HG02678 (cell line): ENCODE results near the gene SGCG.
"Not testable (repeated sequence)": the region's sequence is repeated elsewhere in the genome, so short reads cannot be mapped to it uniquely, and the experiment has no call there.

Experiments
- ATAC-seq: cut with Tn5 transposase; IDR thresholded peaks from one replicate; pipeline ENCODE4 v1.9.1; 2021; ENCODE audit warnings: mild to moderate bottlenecking, moderate library complexity; ENCODE audit not compliant: unreplicated experiment

The SGCG gene

GRCh38 chr13:23205807-23206206 is 25.0 kb downstream of the SGCG start:
- no peak for ATAC-seq

DNA sequence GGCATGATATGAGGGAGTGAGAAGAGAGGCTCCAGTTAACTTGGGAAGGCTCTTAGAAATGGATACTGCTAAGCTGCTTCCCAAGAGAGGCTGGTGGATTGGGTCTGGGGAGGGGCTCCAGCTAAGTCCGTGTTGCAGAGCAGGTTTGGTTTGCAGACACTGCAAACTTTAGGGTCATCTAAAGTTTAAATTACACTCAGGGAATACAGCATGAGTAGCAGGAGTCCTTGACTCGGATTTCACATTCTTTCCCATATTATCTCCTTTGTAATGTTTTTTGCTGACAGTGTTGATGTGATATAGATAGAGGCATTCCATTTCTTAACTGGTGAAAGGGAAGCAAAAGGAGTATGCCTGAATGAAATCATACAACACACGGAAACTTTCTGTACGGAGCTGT is 31.9 kb downstream of the SGCG start:
- no peak for ATAC-seq

- no peak for ATAC-seq
Observed at GRCh38 chr13:23231241-23231640, 50.5 kb downstream of the SGCG start.

- ATAC-seq = no peak
Observed at GRCh38 chr13:23235994-23236393, 55.2 kb downstream of the SGCG start.

DNA sequence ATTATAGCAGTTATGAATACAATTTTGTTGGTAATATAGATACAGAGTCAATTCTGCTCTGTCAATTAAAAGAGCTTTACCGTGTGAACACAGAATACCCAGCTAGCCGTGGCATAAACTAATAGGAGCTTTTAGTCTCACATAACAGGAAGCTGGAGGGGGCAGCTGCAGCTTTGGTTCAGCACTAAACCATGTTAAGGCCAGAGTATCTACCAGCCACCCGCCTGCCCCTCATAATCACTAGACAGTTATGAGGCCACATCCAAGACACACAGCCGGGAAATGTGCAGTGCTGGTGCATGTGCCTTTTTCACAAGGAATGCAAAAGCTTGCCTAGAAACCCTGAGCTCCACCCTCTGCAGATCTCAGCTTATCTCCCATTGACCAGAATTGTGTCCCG is 62.3 kb downstream of the SGCG start:
- ATAC-seq = no peak

DNA sequence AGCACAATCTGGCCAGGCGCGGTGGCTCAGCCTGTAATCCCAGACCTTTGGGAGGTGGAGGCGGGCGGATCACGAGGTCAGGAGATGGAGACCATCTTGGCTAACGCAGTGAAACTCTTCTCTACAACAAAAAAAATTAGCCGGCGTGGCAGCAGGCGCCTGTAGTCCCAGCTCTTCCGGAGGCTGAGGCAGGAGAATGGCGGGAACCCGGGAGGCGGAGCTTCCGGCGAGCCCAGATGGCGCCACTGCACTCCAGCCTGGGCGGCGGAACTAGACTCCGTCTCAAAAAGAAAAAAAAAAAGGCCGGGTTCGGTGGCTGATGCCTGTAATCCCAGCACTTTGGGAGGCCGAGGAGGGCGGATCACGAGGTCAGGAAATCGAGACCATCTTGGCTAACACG is 67.6 kb downstream of the SGCG start:
- not testable (repeated sequence) for ATAC-seq

- no peak for ATAC-seq
Observed at GRCh38 chr13:23254506-23254905, 73.7 kb downstream of the SGCG start.

GRCh38 chr13:23267571-23267970 is 86.8 kb downstream of the SGCG start:
- no peak for ATAC-seq

- ATAC-seq = peak; percentile 93
Observed at GRCh38 chr13:23268441-23268840, 87.7 kb downstream of the SGCG start.

GRCh38 chr13:23271331-23271730 is 90.6 kb downstream of the SGCG start:
- ATAC-seq = no peak

GRCh38 chr13:23273498-23273897 is 92.7 kb downstream of the SGCG start:
- no peak for ATAC-seq

DNA sequence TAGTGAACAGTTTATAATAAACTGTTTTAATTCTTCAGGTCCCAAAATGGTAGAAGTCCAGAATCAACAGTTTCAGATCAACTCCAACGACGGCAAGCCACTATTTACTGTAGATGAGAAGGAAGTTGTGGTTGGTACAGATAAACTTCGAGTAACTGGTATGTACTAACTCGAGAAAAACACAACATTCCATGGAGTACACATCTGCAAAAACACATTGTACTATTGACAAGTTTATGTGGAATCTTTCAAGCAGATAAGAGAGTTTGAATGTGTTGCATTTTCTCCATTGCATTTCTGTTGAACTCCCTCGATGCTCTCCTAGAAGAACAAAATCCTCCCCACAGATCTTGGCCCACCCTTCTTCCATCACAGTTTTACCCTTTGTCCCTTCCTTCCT is 98.5 kb downstream of the SGCG start:
- ATAC-seq = no peak

- no peak for ATAC-seq
Observed at GRCh38 chr13:23288564-23288963, 107.8 kb downstream of the SGCG start.

GRCh38 chr13:23288995-23289394 is 108.2 kb downstream of the SGCG start:
- ATAC-seq = no peak

DNA sequence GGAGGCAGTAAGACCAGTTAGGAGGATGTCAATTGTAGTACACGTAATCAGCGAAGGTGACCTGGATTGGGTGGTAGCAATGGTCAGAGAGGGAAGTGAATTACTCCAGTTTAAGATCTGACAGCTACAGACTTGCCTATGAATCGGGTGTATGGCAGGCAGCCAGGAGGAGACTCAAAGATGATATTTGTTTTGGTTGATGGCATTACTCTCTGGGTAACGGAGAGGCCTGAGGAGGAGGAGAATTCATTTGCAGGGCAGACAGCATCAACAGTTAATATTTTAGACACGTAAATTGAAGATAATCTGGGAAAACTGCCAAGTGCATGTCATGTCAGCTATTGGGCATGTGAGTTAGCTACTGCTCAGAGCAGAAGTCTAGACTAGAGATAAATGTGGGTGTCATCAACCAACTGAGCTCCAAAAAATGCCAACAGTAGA is 109.2 kb downstream of the SGCG start:
- ATAC-seq = no peak

DNA sequence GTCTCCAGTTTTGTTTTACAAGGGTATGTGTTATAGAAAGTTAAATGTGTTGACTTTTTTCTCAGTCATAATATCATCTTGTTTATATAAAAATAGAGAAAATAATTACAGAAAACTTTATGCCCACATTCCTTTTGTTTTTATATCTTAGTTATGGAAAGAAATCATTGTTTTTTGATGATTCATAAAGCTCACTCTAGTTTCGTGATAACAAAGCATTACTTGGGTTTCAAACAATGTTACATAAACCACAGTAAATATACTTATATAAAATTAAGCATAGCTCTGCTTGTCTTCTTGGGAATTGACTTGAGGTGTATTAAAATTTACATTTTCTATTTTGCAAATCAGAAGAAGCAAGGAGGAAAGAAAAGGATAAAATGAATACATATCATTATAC is 111.8 kb downstream of the SGCG start:
- ATAC-seq = no peak

- ATAC-seq = not testable (repeated sequence)
Observed at GRCh38 chr13:23314837-23315236, 134.1 kb downstream of the SGCG start.

- no peak for ATAC-seq
Observed at GRCh38 chr13:23319883-23320224, 139.1 kb downstream of the SGCG start.

DNA sequence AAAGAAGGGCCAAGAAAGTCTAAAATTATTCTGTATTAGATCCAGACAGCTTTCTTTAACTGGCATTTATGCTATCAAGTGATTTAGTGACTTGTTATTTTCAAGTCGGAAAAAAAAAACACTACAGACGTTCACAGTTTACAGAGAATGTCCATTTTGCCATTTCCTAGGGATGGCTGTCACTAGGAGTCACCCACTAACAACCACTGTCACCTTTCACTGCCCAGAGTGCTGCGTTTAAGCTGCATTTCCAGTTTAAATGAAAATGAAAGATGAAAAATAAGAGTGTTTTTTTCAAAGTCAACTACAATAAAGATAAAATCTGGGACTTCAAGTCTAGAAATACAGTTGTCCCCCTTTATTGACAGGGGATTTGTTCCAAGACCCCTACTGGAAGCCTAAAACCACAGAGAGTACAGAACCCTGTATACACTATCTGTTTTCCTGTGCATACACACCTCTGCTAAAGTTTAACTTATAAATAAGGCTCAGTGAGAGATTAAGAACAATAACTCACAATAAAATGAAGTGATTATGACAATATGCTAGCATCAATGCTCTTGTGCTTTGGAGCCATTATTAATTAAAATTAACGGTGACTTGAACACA is 140.3 kb downstream of the SGCG start:
- peak; percentile 15 for ATAC-seq

GRCh38 chr13:23321535-23322241 is 140.9 kb downstream of the SGCG start:
- peak; percentile 81 for ATAC-seq

GRCh38 chr13:23322353-23323336 is 141.9 kb downstream of the SGCG start:
- no peak for ATAC-seq
